CD4-positive, alpha-beta T cell treated with Interleukin-6 at 100 ng/mL for 8 hours (primary cell): ENCODE results near the gene SORBS1.
A peak's percentile ranks its signal among the peaks of the same experiment; 100 is the strongest.

Experiments
- DNase-seq: peaks from one replicate; pipeline ENCODE4 v3.0.0-alpha.2; 2020; ENCODE audit warnings: mixed read lengths, low spot score

The SORBS1 gene

GRCh38 chr10:95459446-95460045, 101.6 kb downstream of the SORBS1 start:
- DNase-seq: no peak

- no peak for DNase-seq
Measured at GRCh38 chr10:95458871-95459270, 102.3 kb downstream of the SORBS1 start.

GRCh38 chr10:95458014-95458413, 103.2 kb downstream of the SORBS1 start:
- no peak for DNase-seq

- DNase-seq: no peak
Measured at GRCh38 chr10:95457319-95457886, 103.8 kb downstream of the SORBS1 start.

- no peak for DNase-seq
Measured at GRCh38 chr10:95456516-95456915, 104.7 kb downstream of the SORBS1 start.

- no peak for DNase-seq
Measured at GRCh38 chr10:95454940-95455339, 106.2 kb downstream of the SORBS1 start.

GRCh38 chr10:95454356-95454755, 106.8 kb downstream of the SORBS1 start:
- no peak for DNase-seq

- no peak for DNase-seq
Measured at GRCh38 chr10:95451568-95452524, 109.3 kb downstream of the SORBS1 start.

GRCh38 chr10:95451150-95451549, 110.0 kb downstream of the SORBS1 start:
- DNase-seq: no peak

- DNase-seq: no peak
Measured at GRCh38 chr10:95450188-95450587, 111.0 kb downstream of the SORBS1 start.

- DNase-seq: no peak
Measured at GRCh38 chr10:95447685-95448084, 113.5 kb downstream of the SORBS1 start.

GRCh38 chr10:95445837-95446486, 115.2 kb downstream of the SORBS1 start:
- peak; percentile 20 for DNase-seq

GRCh38 chr10:95445223-95445836, 115.8 kb downstream of the SORBS1 start:
- DNase-seq: no peak

GRCh38 chr10:95444792-95445191, 116.4 kb downstream of the SORBS1 start:
- no peak for DNase-seq

GRCh38 chr10:95443636-95444035, 117.5 kb downstream of the SORBS1 start:
- no peak for DNase-seq

GRCh38 chr10:95442341-95442740, 118.8 kb downstream of the SORBS1 start:
- DNase-seq: no peak

- DNase-seq: no peak
Measured at GRCh38 chr10:95441547-95441923, 119.6 kb downstream of the SORBS1 start.

GRCh38 chr10:95440756-95441546, 120.2 kb downstream of the SORBS1 start:
- no peak for DNase-seq

- no peak for DNase-seq
Measured at GRCh38 chr10:95440038-95440725, 121.0 kb downstream of the SORBS1 start.

GRCh38 chr10:95438781-95439180, 122.4 kb downstream of the SORBS1 start:
- DNase-seq: no peak

GRCh38 chr10:95437669-95438068, 123.5 kb downstream of the SORBS1 start:
- no peak for DNase-seq
